ENCODE data around the gene TFDP3.

TFDP3 gene

GRCh38 chrX:133218329-133218728 is at the start of gene TFDP3:
TFDP3 (minus strand) TSS chrX:133218354; CDS start chrX:133218259, 95 bp downstream.
- DNase-seq (ENCODE audit: low spot score) = no peak

- DNase-seq (ENCODE audit: low spot score) = no peak
These were observed 49.5 kb upstream of the TFDP3 start for GRCh38 chrX:133267621-133268020.

- DNase-seq (ENCODE audit: low spot score) = no peak
These were observed 47.2 kb upstream of the TFDP3 start for GRCh38 chrX:133265331-133265730.

- DNase-seq (ENCODE audit: low spot score) = no peak
These were observed 40.3 kb upstream of the TFDP3 start for GRCh38 chrX:133258481-133258880.

GRCh38 chrX:133254666-133255065 is 36.5 kb upstream of the TFDP3 start:
- DNase-seq (ENCODE audit: low spot score) = no peak

- no peak for DNase-seq (ENCODE audit: low spot score)
These were observed 33.0 kb upstream of the TFDP3 start for GRCh38 chrX:133251204-133251603.

GRCh38 chrX:133250184-133251100 is 32.3 kb upstream of the TFDP3 start:
- DNase-seq (ENCODE audit: low spot score) = no peak

- no peak for DNase-seq (ENCODE audit: low spot score)
These were observed 31.3 kb upstream of the TFDP3 start for GRCh38 chrX:133249266-133250058.

- DNase-seq (ENCODE audit: low spot score) = no peak
These were observed 30.0 kb upstream of the TFDP3 start for GRCh38 chrX:133248177-133248576.

- no peak for DNase-seq (ENCODE audit: low spot score)
These were observed 28.8 kb upstream of the TFDP3 start for GRCh38 chrX:133246921-133247320.

GRCh38 chrX:133235830-133236229 is 17.7 kb upstream of the TFDP3 start:
- DNase-seq (ENCODE audit: low spot score) = no peak

- DNase-seq (ENCODE audit: low spot score) = no peak
These were observed 14.2 kb upstream of the TFDP3 start for GRCh38 chrX:133232331-133232730.

- no peak for DNase-seq (ENCODE audit: low spot score)
These were observed 11.2 kb upstream of the TFDP3 start for GRCh38 chrX:133229361-133229760.

GRCh38 chrX:133215747-133216146 is 2.4 kb downstream of the TFDP3 start:
- no peak for DNase-seq (ENCODE audit: low spot score)

GRCh38 chrX:133215017-133215416 is 3.1 kb downstream of the TFDP3 start:
- no peak for DNase-seq (ENCODE audit: low spot score)

GRCh38 chrX:133214301-133214700 is 3.9 kb downstream of the TFDP3 start:
- no peak for DNase-seq (ENCODE audit: low spot score)

- DNase-seq (ENCODE audit: low spot score) = no peak
These were observed 5.0 kb downstream of the TFDP3 start for GRCh38 chrX:133213117-133213516.

GRCh38 chrX:133207751-133208150 is 10.4 kb downstream of the TFDP3 start:
- DNase-seq (ENCODE audit: low spot score) = no peak

GRCh38 chrX:133191739-133192039 is 26.5 kb downstream of the TFDP3 start:
- no peak for DNase-seq (ENCODE audit: low spot score)

GRCh38 chrX:133190877-133191738 is 27.0 kb downstream of the TFDP3 start:
- no peak for DNase-seq (ENCODE audit: low spot score)

- no peak for DNase-seq (ENCODE audit: low spot score)
These were observed 29.0 kb downstream of the TFDP3 start for GRCh38 chrX:133189195-133189594.

GRCh38 chrX:133188631-133189030 is 29.5 kb downstream of the TFDP3 start:
- no peak for DNase-seq (ENCODE audit: low spot score)
